Panc1 (cell line): Measurements from ENCODE around the gene B4GALNT1.

Experiments used
- CTCF ChIP-seq: fragments of 450-650 bp; IDR thresholded peaks from 2 replicates; pipeline ENCODE4 v1.5.1; 2017; ENCODE audit warnings: mild to moderate bottlenecking
- POLR2AphosphoS5 ChIP-seq: IDR thresholded peaks from 2 replicates; pipeline ENCODE4 v1.6.1; 2012; ENCODE audit warnings: mild to moderate bottlenecking, low read depth, low read length, moderate library complexity
- SIN3A ChIP-seq: IDR thresholded peaks from 2 replicates; pipeline ENCODE4 v1.6.1; 2012; ENCODE audit warnings: low read depth, mild to moderate bottlenecking, low read length, moderate library complexity, borderline replicate concordance; ENCODE audit not compliant: insufficient read depth
- TF ChIP-seq, protein P1 (sequence below), 2 experiments: IDR thresholded peaks; 2 replicates each; pipeline ENCODE4 v1.6.1; 2011 to 2012; ENCODE audit warnings: low read depth in 2 of 2, control low read depth in 1 of 2, low read length in 1 of 2, mild to moderate bottlenecking in 1 of 2, moderate library complexity in 1 of 2; ENCODE audit not compliant: insufficient read depth in 1 of 2

DNA sequence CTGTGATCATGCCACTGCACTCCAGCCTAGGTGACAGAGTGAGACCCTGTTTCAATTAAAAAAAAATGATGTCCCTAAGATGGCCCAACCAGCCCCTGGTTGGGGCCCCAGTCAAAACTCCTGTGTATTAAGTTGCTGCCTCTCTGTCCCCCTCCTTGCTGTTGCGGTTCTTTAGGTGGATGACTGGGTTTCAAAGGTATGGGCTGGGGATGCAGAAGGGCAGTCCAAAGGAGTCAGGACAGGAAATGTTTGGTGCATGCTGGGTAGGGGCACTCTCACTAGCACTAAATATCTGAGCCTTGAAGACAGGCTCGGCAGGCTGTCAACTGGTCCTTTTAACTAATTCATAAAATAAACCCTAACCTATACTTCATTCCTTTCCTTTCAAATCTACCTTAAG lies 54.0 kb downstream of the B4GALNT1 start:
- no peak for TF ChIP-seq CTCF
- no peak for TF ChIP-seq SIN3A
- TF ChIP-seq POLR2AphosphoS5 = no peak
- TF ChIP-seq, protein P1, sequence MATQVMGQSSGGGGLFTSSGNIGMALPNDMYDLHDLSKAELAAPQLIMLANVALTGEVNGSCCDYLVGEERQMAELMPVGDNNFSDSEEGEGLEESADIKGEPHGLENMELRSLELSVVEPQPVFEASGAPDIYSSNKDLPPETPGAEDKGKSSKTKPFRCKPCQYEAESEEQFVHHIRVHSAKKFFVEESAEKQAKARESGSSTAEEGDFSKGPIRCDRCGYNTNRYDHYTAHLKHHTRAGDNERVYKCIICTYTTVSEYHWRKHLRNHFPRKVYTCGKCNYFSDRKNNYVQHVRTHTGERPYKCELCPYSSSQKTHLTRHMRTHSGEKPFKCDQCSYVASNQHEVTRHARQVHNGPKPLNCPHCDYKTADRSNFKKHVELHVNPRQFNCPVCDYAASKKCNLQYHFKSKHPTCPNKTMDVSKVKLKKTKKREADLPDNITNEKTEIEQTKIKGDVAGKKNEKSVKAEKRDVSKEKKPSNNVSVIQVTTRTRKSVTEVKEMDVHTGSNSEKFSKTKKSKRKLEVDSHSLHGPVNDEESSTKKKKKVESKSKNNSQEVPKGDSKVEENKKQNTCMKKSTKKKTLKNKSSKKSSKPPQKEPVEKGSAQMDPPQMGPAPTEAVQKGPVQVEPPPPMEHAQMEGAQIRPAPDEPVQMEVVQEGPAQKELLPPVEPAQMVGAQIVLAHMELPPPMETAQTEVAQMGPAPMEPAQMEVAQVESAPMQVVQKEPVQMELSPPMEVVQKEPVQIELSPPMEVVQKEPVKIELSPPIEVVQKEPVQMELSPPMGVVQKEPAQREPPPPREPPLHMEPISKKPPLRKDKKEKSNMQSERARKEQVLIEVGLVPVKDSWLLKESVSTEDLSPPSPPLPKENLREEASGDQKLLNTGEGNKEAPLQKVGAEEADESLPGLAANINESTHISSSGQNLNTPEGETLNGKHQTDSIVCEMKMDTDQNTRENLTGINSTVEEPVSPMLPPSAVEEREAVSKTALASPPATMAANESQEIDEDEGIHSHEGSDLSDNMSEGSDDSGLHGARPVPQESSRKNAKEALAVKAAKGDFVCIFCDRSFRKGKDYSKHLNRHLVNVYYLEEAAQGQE (IDR thresholded peaks at IDR 0.05; ENCODE audit: insufficient read depth in 1 of 2, low read depth in 2 of 2, low read length in 1 of 2) = no peak
